Naive thymus-derived CD8-positive, alpha-beta T cell (primary cell): Measurements from ENCODE around the gene SPEM3. TPM values are rescaled to one million over a fixed set of nuclear protein-coding genes. Genes with fewer than 3 reads are reported as not detected.

ENCODE experiments used
- ATAC-seq, 2 donors: fragments of 150-1000 bp; cut with Tn5 transposase in 1 of 2; sonication (Bioruptor Pico), chemical (Tn5 transposase) in 1 of 2; 1 replicate in 1 of 2; 2 replicates in 1 of 2; pipeline ENCODE4 v1.10.0; 2021; ENCODE audit warnings: mild to moderate bottlenecking in 2 of 2, moderate library complexity in 2 of 2
- POLR2A ChIA-PET: fragments of 350-600 bp; sonication (Branson Sonifier 250); formaldehyde crosslinking; loops from one replicate; lab custom pipeline; 2021; ENCODE audit warnings: antibody characterized with exemption; lab: Charles Lee
- DNase-seq, 10 donors: peaks; one replicate each; pipeline versions ENCODE4 v3.0.0 to v3.0.0-alpha.2; 2020 to 2022
- H3K27ac Mint-ChIP-seq, 10 donors: one replicate each; pipeline ENCODE4 v1.8.0; 2020 to 2022; ENCODE audit warnings: mild to moderate bottlenecking in 10 of 10, mixed read lengths in 10 of 10, moderate library complexity in 4 of 10, inconsistent platforms in 1 of 10
- H3K27me3 Mint-ChIP-seq, 5 donors: one replicate each; pipeline ENCODE4 v1.8.0; 2021 to 2022; ENCODE audit warnings: mixed read lengths in 5 of 5
- H3K36me3 Mint-ChIP-seq, 3 donors: one replicate each; pipeline ENCODE4 v1.8.0; 2020 to 2022; ENCODE audit warnings: mixed read lengths in 3 of 3, mild to moderate bottlenecking in 2 of 3, inconsistent platforms in 1 of 3
- H3K4me1 Mint-ChIP-seq, 4 donors: one replicate each; pipeline ENCODE4 v1.8.0; 2021 to 2022; ENCODE audit warnings: mixed read lengths in 4 of 4
- H3K4me3 Mint-ChIP-seq, 10 donors: one replicate each; pipeline ENCODE4 v1.8.0; 2020 to 2022; ENCODE audit warnings: mild to moderate bottlenecking in 10 of 10, mixed read lengths in 10 of 10, moderate library complexity in 6 of 10, inconsistent platforms in 1 of 10
- H3K9me3 Mint-ChIP-seq, 9 donors: one replicate each; pipeline ENCODE4 v1.8.0; 2020 to 2022; ENCODE audit warnings: mixed read lengths in 9 of 9, mild to moderate bottlenecking in 3 of 9, inconsistent platforms in 1 of 9, moderate library complexity in 1 of 9
- polyA plus RNA-seq, 3 donors: library from polyadenylated mRNA; unstranded; fragments of 300-500 nt; fragmentation: Illumina TruSeq; gene quantifications; one replicate each; pipeline ENCODE4 v1.2.3, GENCODE V29; 2021
- total RNA-seq, 8 experiments: library from RNA in 2 of 8; stranded (reverse) in 2 of 8; gene quantifications; one replicate each; pipeline ENCODE4 v1.2.3 and lab custom pipeline; 2021 to 2026

Gene SPEM3
- total RNA-seq (not detected), polyA plus RNA-seq (not detected), total RNA-seq (lab: John Stamatoyannopoulos, UW) (0 to 0.07 (median 0) reads per million in 6 experiments)

- no peaks in the 10 kb centered on the region for H3K9me3 Mint-ChIP-seq
- ATAC-seq (no peak), DNase-seq (no peak)
- H3K4me1 Mint-ChIP-seq: peaks cover 0 to 1% (median 0%) of the 10 kb centered on the region in 4 donors
- H3K36me3 Mint-ChIP-seq: no peaks in the 10 kb centered on the region
- no peak within 1 kb of the TSS for H3K4me3 Mint-ChIP-seq
- H3K27me3 Mint-ChIP-seq: no peaks in the 10 kb centered on the region
- peak within 1 kb of the TSS in 1 of 10 donors; percentile 75 for H3K27ac Mint-ChIP-seq
- POLR2A ChIA-PET: interaction anchor here (0.6 kb wide), 2 partner anchors 50 to 124 kb away, joined by 3 to 8 read pairs; no protein-coding TSS in a partner anchor
Measured at GRCh38 chr17:7428557-7428956, at the start of gene SPEM3. SPEM3 (plus strand) TSS chr17:7428857; CDS start chr17:7428903, 46 bp downstream.

GRCh38 chr17:7379134-7379533 lies 49.5 kb upstream of the SPEM3 start:
- POLR2A ChIA-PET: interaction anchor here (0.7 kb wide), 1 partner anchor 7 kb away, joined by 4 read pairs; no protein-coding TSS in a partner anchor
- DNase-seq: no peak
- H3K27me3 Mint-ChIP-seq: peaks cover 14 to 52% (median 32%) of the 10 kb centered on the region in 5 donors

GRCh38 chr17:7380321-7380720 lies 48.3 kb upstream of the SPEM3 start:
- Mint-ChIP-seq H3K27ac (peak overlapping the region in 2 of 10 donors; percentile 24 to 45), H3K27me3 (peaks cover 14 to 52% (median 32%) of the 10 kb centered on the region in 5 donors), H3K4me3 (peak overlapping the region in 3 of 10 donors; percentile 16 to 62 (median 25)), H3K36me3 (peaks cover 0 to 6% (median 5%) of the 10 kb centered on the region in 3 donors), H3K4me1 (peaks cover 11 to 31% (median 19%) of the 10 kb centered on the region in 4 donors), H3K9me3 (peaks cover 0 to 5% (median 0%) of the 10 kb centered on the region in 9 donors)
- ATAC-seq (no peak), DNase-seq (no peak)
- POLR2A ChIA-PET: interaction anchor here (0.8 to 2.3 kb wide), 4 partner anchors 9 to 106 kb away, joined by 3 to 8 read pairs (median 4); partner anchors contain the start of gene PLSCR3

More at GRCh38 chr17:7379134-7379533, 49.5 kb upstream of the SPEM3 start:
- peaks cover 7 to 23% (median 14%) of the 10 kb centered on the region in 4 donors for H3K4me1 Mint-ChIP-seq
- H3K4me3 Mint-ChIP-seq: no peak overlapping the region
- peaks cover 0 to 6% (median 5%) of the 10 kb centered on the region in 3 donors for H3K36me3 Mint-ChIP-seq
- ATAC-seq: no peak
- H3K27ac Mint-ChIP-seq: peak overlapping the region in 1 of 10 donors; percentile 34
- H3K9me3 Mint-ChIP-seq: peaks cover 0 to 5% (median 0%) of the 10 kb centered on the region in 9 donors

GRCh38 chr17:7380855-7381683 lies 47.6 kb upstream of the SPEM3 start, which contains the start of gene TNK1:
TNK1 (plus strand) TSS chr17:7381089; CDS start chr17:7382927, 1,838 bp downstream.
- DNase-seq (no peak), ATAC-seq (no peak)
- Mint-ChIP-seq H3K4me1 (peaks cover 13 to 36% (median 22%) of the 10 kb centered on the region in 4 donors), H3K9me3 (peaks cover 0 to 5% (median 0%) of the 10 kb centered on the region in 9 donors), H3K4me3 (peak within 1 kb of the TSS in 8 of 10 donors; percentile 12 to 67 (median 36)), H3K27me3 (peaks cover 14 to 52% (median 32%) of the 10 kb centered on the region in 5 donors), H3K36me3 (peaks cover 0 to 6% (median 5%) of the 10 kb centered on the region in 3 donors), H3K27ac (peak within 1 kb of the TSS in 4 of 10 donors; percentile 22 to 45 (median 38))
- POLR2A ChIA-PET: interaction anchor here (0.8 to 2.3 kb wide), 5 partner anchors 9 to 98 kb away, joined by 3 to 8 read pairs (median 4); partner anchors contain the start of genes PLSCR3, SPEM2 and ZBTB4

GRCh38 chr17:7382901-7383300 lies 45.8 kb upstream of the SPEM3 start:
- peaks cover 14 to 39% (median 30%) of the 10 kb centered on the region in 5 donors for H3K27me3 Mint-ChIP-seq
- H3K4me1 Mint-ChIP-seq: peaks cover 15 to 42% (median 24%) of the 10 kb centered on the region in 4 donors
- H3K9me3 Mint-ChIP-seq: peaks cover 0 to 5% (median 0%) of the 10 kb centered on the region in 9 donors
- H3K4me3 Mint-ChIP-seq: peak overlapping the region in 9 of 10 donors; percentile 26 to 89 (median 55)
- H3K27ac Mint-ChIP-seq: peak overlapping the region in 6 of 10 donors; percentile 27 to 95 (median 78)
- POLR2A ChIA-PET: interaction anchor here (0.5 to 4.5 kb wide), 9 partner anchors 11 to 304 kb away, joined by 3 to 50 read pairs (median 15); partner anchors contain the start of genes ACAP1, KCTD11, PLSCR3 and TMEM102
- DNase-seq: no peak
- peaks cover 5 to 12% (median 6%) of the 10 kb centered on the region in 3 donors for H3K36me3 Mint-ChIP-seq
- ATAC-seq: no peak

GRCh38 chr17:7383371-7383741 lies 45.3 kb upstream of the SPEM3 start:
- Mint-ChIP-seq H3K27me3 (peaks cover 14 to 38% (median 30%) of the 10 kb centered on the region in 5 donors), H3K9me3 (peaks cover 0 to 5% (median 0%) of the 10 kb centered on the region in 9 donors), H3K27ac (peak overlapping the region in 6 of 10 donors; percentile 27 to 95 (median 76)), H3K4me1 (peaks cover 15 to 42% (median 24%) of the 10 kb centered on the region in 4 donors), H3K4me3 (peak overlapping the region; percentile 24 to 94 (median 81)), H3K36me3 (peaks cover 5 to 15% (median 6%) of the 10 kb centered on the region in 3 donors)
- no peak for ATAC-seq
- DNase-seq: no peak
- POLR2A ChIA-PET: interaction anchor here (0.5 to 4.5 kb wide), 17 partner anchors 11 to 303 kb away, joined by 3 to 50 read pairs (median 8); partner anchors contain the start of genes ACAP1, KCTD11, NEURL4 and PLSCR3

- H3K27me3 Mint-ChIP-seq: peaks cover 14 to 33% (median 29%) of the 10 kb centered on the region in 5 donors
- H3K9me3 Mint-ChIP-seq: peaks cover 0 to 5% (median 0%) of the 10 kb centered on the region in 9 donors
- POLR2A ChIA-PET: interaction anchor here (0.6 to 4.5 kb wide), 33 partner anchors 9 to 805 kb away, joined by 3 to 50 read pairs (median 4); partner anchors contain the start of genes ACAP1, FXR2, KCTD11 and NEURL4
- peak overlapping the region; percentile 77 to 94 (median 86) for H3K4me3 Mint-ChIP-seq
- ATAC-seq (peak; percentile 95), DNase-seq (peak; percentile 65 to 93 (median 82))
- peaks cover 5 to 19% (median 5%) of the 10 kb centered on the region in 3 donors for H3K36me3 Mint-ChIP-seq
- peak overlapping the region; percentile 48 to 97 (median 96) for H3K27ac Mint-ChIP-seq
- H3K4me1 Mint-ChIP-seq: peaks cover 15 to 42% (median 24%) of the 10 kb centered on the region in 4 donors
Measured at GRCh38 chr17:7383742-7384488, 44.7 kb upstream of the SPEM3 start.

GRCh38 chr17:7384489-7385081 lies 44.1 kb upstream of the SPEM3 start:
- ATAC-seq (no peak), DNase-seq (no peak)
- peaks cover 0 to 25% (median 0%) of the 10 kb centered on the region in 3 donors for H3K36me3 Mint-ChIP-seq
- peak overlapping the region; percentile 77 to 94 (median 86) for H3K4me3 Mint-ChIP-seq
- peaks cover 15 to 42% (median 26%) of the 10 kb centered on the region in 4 donors for H3K4me1 Mint-ChIP-seq
- H3K27ac Mint-ChIP-seq: peak overlapping the region; percentile 79 to 97 (median 96)
- POLR2A ChIA-PET: interaction anchor here (0.5 to 4.5 kb wide), 33 partner anchors 10 to 805 kb away, joined by 3 to 50 read pairs (median 5); partner anchors contain the start of genes ACAP1, FXR2, KCTD11 and NEURL4
- H3K27me3 Mint-ChIP-seq: peaks cover 9 to 27% (median 22%) of the 10 kb centered on the region in 5 donors
- no peaks in the 10 kb centered on the region for H3K9me3 Mint-ChIP-seq

GRCh38 chr17:7388856-7389255 lies 39.8 kb upstream of the SPEM3 start:
- H3K4me3 Mint-ChIP-seq: no peak overlapping the region
- POLR2A ChIA-PET: interaction anchor here (0.5 to 1.8 kb wide), 7 partner anchors 8 to 224 kb away, joined by 3 to 8 read pairs (median 3); partner anchors contain the start of genes TMEM256 and TNK1
- peaks cover 0 to 51% (median 4%) of the 10 kb centered on the region in 3 donors for H3K36me3 Mint-ChIP-seq
- peaks cover 25 to 44% (median 38%) of the 10 kb centered on the region in 4 donors for H3K4me1 Mint-ChIP-seq
- no peaks in the 10 kb centered on the region for H3K27me3 Mint-ChIP-seq
- H3K27ac Mint-ChIP-seq: peak overlapping the region in 1 of 10 donors; percentile 56
- ATAC-seq (no peak), DNase-seq (no peak)
- H3K9me3 Mint-ChIP-seq: no peaks in the 10 kb centered on the region

- no peak for ATAC-seq
- Mint-ChIP-seq H3K4me3 (peak overlapping the region in 1 of 10 donors; percentile 14), H3K4me1 (peaks cover 25 to 44% (median 39%) of the 10 kb centered on the region in 4 donors), H3K27me3 (no peaks in the 10 kb centered on the region), H3K36me3 (peaks cover 0 to 51% (median 4%) of the 10 kb centered on the region in 3 donors), H3K27ac (peak overlapping the region in 3 of 10 donors; percentile 48 to 85 (median 49)), H3K9me3 (no peaks in the 10 kb centered on the region)
- POLR2A ChIA-PET: interaction anchor here (0.5 to 1.8 kb wide), 8 partner anchors 10 to 212 kb away, joined by 3 to 8 read pairs (median 3); partner anchors contain the start of genes POLR2A, TMEM256 and TNK1
- DNase-seq: no peak
Measured at GRCh38 chr17:7389924-7390910, 38.4 kb upstream of the SPEM3 start.
